DOHH2 (cell line): ENCODE measurements around the gene LRRC51.

ENCODE experiments used
- EZH2phosphoT487 ChIP-seq: fragments of 200-600 bp; sonication (generic); IDR thresholded peaks from 2 replicates; pipeline ENCODE4 v1.6.1; 2017; ENCODE audit warnings: borderline replicate concordance, mild to moderate bottlenecking, antibody characterized with exemption, low read length, moderate library complexity, mixed read lengths
- TF ChIP-seq, protein P1 (sequence below): fragments of 200-600 bp; sonication (generic); IDR thresholded peaks from one replicate; pipeline ENCODE4 v1.5.1; 2014; ENCODE audit warnings: antibody characterized with exemption, mild to moderate bottlenecking, low read depth, low read length; ENCODE audit not compliant: poor library complexity, severe bottlenecking

DNA sequence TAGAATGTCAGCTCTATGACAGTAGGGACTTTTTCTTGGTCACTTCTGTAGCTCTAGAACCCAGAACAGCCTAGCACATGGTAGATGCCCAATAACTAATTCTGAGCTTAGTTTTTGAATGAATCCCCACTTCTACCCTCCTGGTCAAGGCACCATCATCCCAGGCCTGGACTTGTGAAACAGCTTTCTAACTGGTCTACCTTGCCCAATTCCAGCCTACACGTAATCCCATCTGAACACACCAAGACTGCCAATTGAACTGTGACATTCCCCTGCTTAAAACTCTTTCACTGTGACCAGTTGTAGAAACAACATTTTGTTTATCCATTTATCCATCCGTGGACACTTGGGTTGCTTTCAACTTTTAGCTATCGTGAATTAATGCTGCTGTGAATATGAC lies 48.7 kb downstream of the LRRC51 start:
- TF ChIP-seq, protein P1, sequence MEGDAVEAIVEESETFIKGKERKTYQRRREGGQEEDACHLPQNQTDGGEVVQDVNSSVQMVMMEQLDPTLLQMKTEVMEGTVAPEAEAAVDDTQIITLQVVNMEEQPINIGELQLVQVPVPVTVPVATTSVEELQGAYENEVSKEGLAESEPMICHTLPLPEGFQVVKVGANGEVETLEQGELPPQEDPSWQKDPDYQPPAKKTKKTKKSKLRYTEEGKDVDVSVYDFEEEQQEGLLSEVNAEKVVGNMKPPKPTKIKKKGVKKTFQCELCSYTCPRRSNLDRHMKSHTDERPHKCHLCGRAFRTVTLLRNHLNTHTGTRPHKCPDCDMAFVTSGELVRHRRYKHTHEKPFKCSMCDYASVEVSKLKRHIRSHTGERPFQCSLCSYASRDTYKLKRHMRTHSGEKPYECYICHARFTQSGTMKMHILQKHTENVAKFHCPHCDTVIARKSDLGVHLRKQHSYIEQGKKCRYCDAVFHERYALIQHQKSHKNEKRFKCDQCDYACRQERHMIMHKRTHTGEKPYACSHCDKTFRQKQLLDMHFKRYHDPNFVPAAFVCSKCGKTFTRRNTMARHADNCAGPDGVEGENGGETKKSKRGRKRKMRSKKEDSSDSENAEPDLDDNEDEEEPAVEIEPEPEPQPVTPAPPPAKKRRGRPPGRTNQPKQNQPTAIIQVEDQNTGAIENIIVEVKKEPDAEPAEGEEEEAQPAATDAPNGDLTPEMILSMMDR, result no peak
- no peak for TF ChIP-seq EZH2phosphoT487
